Osteocyte (in vitro differentiated cells): ENCODE data around the gene NMNAT1. TPM values are rescaled to one million over a fixed set of nuclear protein-coding genes. Genes with fewer than 3 reads are reported as not detected.
A peak's percentile ranks its signal among the peaks of the same experiment; 100 is the strongest.

Source experiments
- DNase-seq: peaks from one replicate; pipeline ENCODE4 v3.0.0; 2021; ENCODE audit warnings: mixed read lengths; ENCODE audit not compliant: unreplicated experiment; ENCODE audit errors: extremely low spot score
- H3K27ac Mint-ChIP-seq: one replicate; pipeline ENCODE4 v1.8.0; 2021; ENCODE audit warnings: mild to moderate bottlenecking, mixed read lengths; ENCODE audit not compliant: unreplicated experiment
- H3K27me3 Mint-ChIP-seq: one replicate; pipeline ENCODE4 v1.8.0; 2021; ENCODE audit warnings: mixed read lengths; ENCODE audit not compliant: unreplicated experiment
- H3K36me3 Mint-ChIP-seq: one replicate; pipeline ENCODE4 v1.8.0; 2021; ENCODE audit warnings: mixed read lengths; ENCODE audit not compliant: unreplicated experiment
- H3K4me1 Mint-ChIP-seq: one replicate; pipeline ENCODE4 v1.8.0; 2021; ENCODE audit warnings: mixed read lengths; ENCODE audit not compliant: unreplicated experiment
- H3K4me3 Mint-ChIP-seq: one replicate; pipeline ENCODE4 v1.8.0; 2021; ENCODE audit warnings: mild to moderate bottlenecking, moderate library complexity, mixed read lengths; ENCODE audit not compliant: unreplicated experiment
- H3K9me3 Mint-ChIP-seq: one replicate; pipeline ENCODE4 v1.8.0; 2021; ENCODE audit warnings: mixed read lengths; ENCODE audit not compliant: unreplicated experiment
- total RNA-seq: library from RNA; stranded (reverse); gene quantifications from 2 replicates; pipeline ENCODE4 v1.2.1, GENCODE V29; 2021
- TF ChIP-seq, protein P1 (sequence below): fragments of 200-600 bp; sonication (generic); IDR thresholded peaks from 2 replicates; pipeline ENCODE4 v1.5.0; 2021; ENCODE audit warnings: antibody characterized with exemption, mild to moderate bottlenecking, moderate library complexity

Gene NMNAT1
- total RNA-seq, 1 donor from 2014 or later = 14.5 TPM

- Mint-ChIP-seq H3K4me3 (no peak overlapping the region), H3K27me3 (no peaks in the 10 kb centered on the region), H3K4me1 (no peaks in the 10 kb centered on the region), H3K27ac (no peak overlapping the region), H3K9me3 (no peaks in the 10 kb centered on the region), H3K36me3 (no peaks in the 10 kb centered on the region)
- TF ChIP-seq, protein P1, sequence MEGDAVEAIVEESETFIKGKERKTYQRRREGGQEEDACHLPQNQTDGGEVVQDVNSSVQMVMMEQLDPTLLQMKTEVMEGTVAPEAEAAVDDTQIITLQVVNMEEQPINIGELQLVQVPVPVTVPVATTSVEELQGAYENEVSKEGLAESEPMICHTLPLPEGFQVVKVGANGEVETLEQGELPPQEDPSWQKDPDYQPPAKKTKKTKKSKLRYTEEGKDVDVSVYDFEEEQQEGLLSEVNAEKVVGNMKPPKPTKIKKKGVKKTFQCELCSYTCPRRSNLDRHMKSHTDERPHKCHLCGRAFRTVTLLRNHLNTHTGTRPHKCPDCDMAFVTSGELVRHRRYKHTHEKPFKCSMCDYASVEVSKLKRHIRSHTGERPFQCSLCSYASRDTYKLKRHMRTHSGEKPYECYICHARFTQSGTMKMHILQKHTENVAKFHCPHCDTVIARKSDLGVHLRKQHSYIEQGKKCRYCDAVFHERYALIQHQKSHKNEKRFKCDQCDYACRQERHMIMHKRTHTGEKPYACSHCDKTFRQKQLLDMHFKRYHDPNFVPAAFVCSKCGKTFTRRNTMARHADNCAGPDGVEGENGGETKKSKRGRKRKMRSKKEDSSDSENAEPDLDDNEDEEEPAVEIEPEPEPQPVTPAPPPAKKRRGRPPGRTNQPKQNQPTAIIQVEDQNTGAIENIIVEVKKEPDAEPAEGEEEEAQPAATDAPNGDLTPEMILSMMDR = no peak
- DNase-seq = no peak
Measured at GRCh38 chr1:9917901-9918300, 25.4 kb upstream of the NMNAT1 start.

DNA sequence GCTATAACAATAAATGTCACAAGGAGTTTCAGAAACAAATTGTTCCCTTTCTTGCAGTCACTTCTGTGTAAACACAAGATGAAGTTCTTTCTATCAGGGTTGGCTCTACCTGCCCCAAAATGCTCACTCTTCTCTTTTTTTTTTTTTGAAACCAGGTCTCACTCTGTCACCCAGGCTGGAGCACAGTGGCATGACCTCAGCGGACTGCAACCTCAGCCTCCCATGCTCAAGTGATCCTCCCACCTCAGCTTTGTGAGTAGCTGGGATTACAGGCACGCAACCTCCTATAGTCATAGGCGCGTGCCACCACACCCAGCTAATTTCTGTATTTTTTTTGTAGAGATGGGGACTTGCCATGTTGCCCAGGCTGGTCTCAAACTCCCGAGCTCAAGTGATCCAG, 22.7 kb upstream of the NMNAT1 start:
- Mint-ChIP-seq H3K27me3 (no peaks in the 10 kb centered on the region), H3K4me1 (no peaks in the 10 kb centered on the region), H3K4me3 (no peak overlapping the region), H3K36me3 (no peaks in the 10 kb centered on the region), H3K9me3 (no peaks in the 10 kb centered on the region), H3K27ac (no peak overlapping the region)
- TF ChIP-seq, protein P1 = no peak
- DNase-seq = no peak

DNA sequence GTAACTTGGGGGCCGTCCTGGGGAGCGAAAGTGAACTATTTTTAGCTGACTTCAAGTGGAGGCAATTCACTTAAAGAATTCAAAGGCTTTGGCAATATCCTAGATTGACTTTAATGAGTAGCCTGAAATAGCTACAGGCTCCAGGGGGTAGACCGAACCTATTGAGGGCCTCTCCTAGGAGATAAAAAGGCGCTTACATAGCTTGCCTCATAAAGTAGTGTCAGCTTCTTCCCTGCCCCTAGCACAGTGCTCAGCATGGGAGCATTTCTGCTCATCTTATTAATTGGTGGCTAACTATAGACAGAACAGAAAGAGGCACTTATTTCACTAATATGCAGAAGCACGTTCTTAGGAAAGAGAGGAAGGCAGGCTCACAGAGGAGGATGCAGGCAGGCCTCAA, 20.9 kb upstream of the NMNAT1 start:
- DNase-seq = no peak
- H3K27ac Mint-ChIP-seq = no peak overlapping the region
- H3K4me3 Mint-ChIP-seq = no peak overlapping the region
- H3K36me3 Mint-ChIP-seq = no peaks in the 10 kb centered on the region
- TF ChIP-seq, protein P1 = no peak
- H3K4me1 Mint-ChIP-seq = no peaks in the 10 kb centered on the region
- H3K27me3 Mint-ChIP-seq = no peaks in the 10 kb centered on the region
- no peaks in the 10 kb centered on the region for H3K9me3 Mint-ChIP-seq

GRCh38 chr1:9927259-9927658, 16.0 kb upstream of the NMNAT1 start:
- DNase-seq = no peak
- H3K27ac Mint-ChIP-seq = no peak overlapping the region
- peaks cover 12% of the 10 kb centered on the region for H3K36me3 Mint-ChIP-seq
- TF ChIP-seq, protein P1 = no peak
- no peaks in the 10 kb centered on the region for H3K27me3 Mint-ChIP-seq
- no peak overlapping the region for H3K4me3 Mint-ChIP-seq
- peaks cover 8% of the 10 kb centered on the region for H3K4me1 Mint-ChIP-seq
- no peaks in the 10 kb centered on the region for H3K9me3 Mint-ChIP-seq

DNA sequence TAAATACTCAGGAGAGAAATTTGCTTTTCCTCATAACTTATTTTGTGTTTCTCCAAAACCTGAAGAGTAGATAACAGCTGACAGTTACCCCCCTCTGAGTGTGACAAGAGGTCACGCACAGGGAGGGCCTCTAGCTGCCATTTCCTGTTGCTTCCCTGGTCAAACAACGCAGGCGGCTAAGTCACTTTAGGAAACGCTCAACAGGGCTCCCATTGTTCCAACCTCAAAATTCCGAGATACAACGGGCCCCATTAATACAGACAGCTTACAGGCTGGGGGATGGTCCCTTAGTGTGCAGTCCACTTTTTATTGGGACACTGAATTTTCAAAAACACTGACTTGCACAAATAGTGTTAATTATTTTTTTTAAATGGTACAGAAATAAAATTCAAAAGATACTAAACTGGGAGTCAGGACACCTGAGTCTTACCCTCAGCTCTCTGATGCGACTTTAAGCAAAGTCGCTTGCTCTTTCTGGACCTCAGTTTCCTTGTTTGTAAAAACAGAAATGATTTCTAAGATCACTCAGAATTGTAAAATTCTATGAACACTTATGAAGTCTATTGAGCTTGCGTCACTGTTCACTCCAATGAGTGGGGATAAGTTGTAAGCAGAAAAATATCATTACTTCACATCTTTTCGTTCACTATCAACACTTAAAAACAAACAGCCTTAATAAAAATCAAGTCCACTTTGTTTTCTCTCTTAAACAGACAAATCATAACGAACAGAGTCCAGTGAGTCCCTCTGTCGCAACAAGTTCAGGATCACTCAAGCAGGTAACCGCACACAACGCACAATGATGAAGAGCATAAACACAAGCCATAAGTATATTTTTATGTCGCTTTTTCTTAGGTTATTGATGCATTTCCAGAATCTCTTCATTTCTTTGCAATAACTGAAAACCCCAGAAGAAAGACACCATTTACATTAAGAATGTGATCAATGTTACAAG, 13.6 kb upstream of the NMNAT1 start:
- TF ChIP-seq, protein P1 = no peak

More for the DNA sequence above, 13.6 kb upstream of the NMNAT1 start:
- H3K4me1 Mint-ChIP-seq = peaks cover 8% of the 10 kb centered on the region
- no peak overlapping the region for H3K4me3 Mint-ChIP-seq
- H3K27ac Mint-ChIP-seq = peak overlapping the region; percentile 27
- no peaks in the 10 kb centered on the region for H3K27me3 Mint-ChIP-seq
- no peaks in the 10 kb centered on the region for H3K9me3 Mint-ChIP-seq
- H3K36me3 Mint-ChIP-seq = peaks cover 17% of the 10 kb centered on the region
- no peak for DNase-seq
